Measurements from ENCODE around the gene CTBP1.
A peak's percentile ranks its signal among the peaks of the same experiment; 100 is the strongest.

The CTBP1 gene

GRCh38 chr4:1279253-1279652, 30.3 kb upstream of the CTBP1 start:
- no peak for DNase-seq

DNA sequence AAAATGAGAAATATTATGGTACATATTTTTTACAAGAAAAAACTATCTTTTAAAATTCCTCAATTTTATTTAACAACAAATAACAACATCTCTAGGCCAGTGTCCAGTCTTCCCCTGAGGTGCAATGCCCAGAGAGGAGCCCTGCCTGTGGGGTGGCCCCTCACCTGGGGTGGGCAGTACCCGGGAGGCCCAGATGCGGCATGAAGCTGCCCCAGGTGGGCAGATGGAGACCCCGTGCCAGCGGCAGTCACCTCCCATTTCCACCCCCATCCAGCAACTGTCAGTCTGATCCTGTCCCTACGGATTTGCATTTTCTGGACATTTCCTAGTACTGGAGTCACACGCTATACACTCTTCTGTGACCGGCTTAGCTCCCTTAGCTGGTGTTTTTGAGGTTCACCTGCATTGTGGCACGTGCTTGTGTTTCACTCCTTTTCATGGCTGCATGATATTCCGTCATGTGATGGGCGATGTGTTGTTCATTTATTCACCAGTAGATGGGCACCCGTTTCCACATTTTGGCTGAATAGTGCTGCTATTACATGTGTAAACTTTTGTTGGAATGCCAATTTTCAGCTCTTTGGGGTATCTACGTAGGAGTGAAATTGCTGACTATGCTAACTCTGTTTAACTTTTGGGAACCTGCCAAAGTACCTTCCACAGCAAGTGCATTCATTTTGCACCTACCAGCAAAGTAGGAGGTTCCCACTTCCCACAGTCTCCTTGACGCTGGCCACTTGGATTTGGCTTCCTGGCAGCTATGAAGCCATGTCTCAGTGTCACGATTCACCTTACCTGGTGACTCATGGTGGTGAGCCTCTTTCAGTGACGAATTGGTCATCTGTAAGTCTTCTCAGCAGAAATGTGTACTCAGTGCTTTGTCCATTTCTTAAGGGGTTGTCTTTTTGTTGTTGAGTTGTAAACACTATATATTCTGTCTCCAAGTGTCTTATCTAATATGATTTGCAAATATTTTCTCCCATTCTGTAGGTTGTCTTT, 29.0 kb upstream of the CTBP1 start:
- no peak for DNase-seq

DNA sequence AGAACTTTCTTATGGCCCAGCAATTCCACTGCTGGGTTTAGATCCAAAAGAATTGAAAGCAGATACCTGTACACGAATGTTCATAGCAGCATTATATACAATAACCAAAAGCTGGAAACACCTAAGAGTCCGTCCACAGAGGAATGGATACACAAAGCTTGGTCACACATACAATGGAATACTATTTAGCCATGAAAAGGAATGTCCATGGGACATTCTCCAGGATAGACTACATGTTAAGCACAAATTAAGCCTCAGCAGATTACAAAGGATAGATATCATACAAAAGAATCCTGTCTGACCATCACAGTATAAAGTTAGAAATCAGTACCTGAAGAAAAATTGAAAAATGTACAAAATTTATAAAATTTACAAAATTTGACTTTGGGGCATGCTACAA, 28.1 kb upstream of the CTBP1 start:
- DNase-seq = no peak

- no peak for DNase-seq
These were observed 25.9 kb upstream of the CTBP1 start for GRCh38 chr4:1274871-1275270.

DNA sequence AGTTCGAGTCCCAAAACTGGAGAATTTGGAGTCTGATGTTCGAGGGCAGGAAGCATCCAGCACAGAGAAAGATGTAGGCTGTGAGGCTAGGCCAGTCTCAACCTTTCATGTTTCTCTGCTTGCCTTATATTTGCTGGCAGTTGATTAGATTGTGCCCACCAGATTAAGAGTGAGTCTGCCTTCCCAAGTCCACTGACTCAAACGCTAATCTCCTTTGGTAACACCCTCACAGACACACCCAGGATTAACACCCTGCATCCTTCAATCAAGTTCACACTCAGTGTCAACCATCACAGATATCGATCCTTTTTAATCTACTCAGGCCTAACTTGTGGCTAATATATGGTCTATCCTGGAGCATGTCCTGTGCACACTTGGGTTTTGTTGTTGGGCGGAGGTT, 22.8 kb upstream of the CTBP1 start:
- DNase-seq = no peak

DNA sequence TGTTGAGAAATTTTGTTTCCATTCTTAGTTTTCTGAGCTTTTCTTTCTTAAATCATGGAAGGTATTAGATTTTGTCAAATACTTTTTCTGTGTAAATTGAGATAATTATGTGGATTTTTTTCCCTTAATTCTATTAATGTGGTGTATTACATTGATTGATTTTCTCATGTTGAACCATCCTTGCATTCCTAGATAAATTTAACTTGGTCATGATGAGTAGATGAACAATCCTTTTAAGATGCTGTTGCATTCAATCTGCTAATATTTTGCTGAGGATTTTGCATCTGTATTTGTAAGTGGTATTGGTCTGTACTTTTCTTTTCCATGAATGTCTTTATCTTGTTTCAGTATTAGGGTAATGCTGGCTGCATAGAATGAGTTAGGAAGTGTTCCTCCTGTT, 20.3 kb upstream of the CTBP1 start:
- DNase-seq = no peak

- DNase-seq = no peak
These were observed 18.2 kb upstream of the CTBP1 start for GRCh38 chr4:1266881-1267763.

- DNase-seq = no peak
These were observed 16.4 kb upstream of the CTBP1 start for GRCh38 chr4:1265351-1265750.

DNA sequence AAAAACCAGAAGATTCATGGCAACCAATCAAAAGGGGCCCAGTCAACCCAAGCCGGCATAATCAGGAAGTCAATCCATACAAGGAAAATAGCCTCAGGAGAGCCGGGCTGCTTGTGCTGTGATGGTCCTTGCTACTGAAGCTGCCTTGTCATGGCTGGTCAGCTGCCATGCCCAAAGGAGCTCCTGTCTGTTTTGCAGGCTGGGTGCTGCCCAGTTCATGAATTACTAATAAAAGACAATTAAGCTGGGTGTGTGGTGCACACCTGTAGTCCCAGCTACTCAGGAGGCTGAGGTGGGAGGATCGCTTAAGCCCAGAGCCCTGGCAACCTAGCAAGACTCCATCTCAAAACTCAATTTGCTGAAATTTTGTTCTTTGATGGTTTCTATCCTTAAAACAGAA, 16.0 kb upstream of the CTBP1 start:
- DNase-seq = no peak

DNA sequence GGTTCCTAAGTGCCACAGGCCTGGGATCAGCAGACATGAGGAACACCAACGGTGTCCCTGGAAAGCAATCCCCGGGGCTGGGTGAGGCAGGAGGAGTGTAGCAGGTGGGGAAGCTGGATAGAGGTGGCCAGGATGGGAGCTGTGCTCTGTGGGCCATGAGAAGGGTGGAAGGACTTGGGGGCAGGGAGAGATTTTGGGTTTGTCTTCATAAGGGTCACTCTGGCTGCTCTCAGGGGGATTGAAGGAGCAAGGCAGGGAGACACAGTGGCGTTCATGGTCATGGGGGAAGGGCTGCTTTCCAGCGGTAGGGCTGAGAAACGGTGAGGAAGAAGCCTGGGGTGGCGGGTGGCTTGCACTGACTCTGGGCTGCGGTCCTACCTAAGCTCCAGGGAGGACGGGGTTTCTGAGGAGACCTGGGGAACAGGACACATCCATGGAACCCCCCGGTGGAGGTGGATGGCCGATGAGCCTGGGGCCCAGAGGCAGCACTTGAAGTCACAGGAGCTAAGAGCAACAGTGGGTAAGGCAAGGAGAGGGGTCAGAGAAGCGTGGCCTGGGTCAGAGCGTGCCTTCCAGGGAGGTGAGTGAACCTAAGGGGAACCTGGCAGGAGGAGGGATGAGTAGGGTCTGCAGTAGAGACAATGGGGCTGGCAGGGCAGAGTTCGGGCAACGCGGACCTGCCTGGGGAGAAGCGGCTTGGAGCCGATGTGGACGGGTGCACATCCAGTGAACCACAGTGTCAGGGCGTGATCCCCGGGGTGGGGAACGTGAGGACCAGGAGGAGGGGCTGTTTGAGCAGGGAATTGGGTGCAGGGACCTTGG, 12.4 kb upstream of the CTBP1 start:
- no peak for DNase-seq

- no peak for DNase-seq
These were observed 11.6 kb upstream of the CTBP1 start for GRCh38 chr4:1260418-1261106.

DNA sequence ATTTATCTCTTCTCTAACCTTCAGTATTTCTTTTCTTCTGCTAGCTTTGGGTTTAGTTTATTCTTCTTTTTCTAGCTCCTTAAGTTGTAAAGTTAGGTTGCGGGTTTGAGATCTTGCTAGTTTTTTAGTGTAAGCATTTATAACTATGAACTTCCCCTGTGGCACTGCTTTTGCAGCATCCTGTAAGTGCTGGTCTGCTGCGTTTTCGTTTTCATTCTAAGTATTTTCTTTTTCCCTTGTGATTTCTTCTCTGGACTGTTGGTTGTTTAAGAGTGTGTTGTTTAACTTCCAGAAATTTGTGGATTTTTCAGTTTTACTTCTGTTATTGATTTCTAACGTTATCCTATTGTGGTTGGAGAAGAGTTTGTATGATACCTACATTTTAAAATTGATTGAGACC, 11.0 kb upstream of the CTBP1 start:
- no peak for DNase-seq

DNA sequence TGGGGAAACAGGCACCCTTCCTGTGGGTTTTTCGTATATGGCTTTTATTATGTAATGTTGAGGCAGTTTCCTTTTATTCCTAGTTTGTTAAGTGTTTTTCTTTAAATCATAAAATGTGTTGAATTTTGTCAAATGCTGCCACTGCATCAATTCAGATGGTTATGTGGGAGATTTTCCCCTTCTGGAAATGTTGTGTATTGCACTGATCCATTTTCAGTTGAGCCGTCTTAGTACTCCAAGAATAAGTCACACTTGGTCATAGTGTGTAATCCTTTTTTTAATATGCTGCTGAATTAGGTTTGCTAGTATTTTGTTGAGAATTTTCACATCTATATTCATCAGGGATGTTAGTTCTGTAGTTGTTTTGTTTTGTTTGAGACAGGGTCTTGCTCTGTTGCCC, 9.5 kb upstream of the CTBP1 start:
- no peak for DNase-seq

GRCh38 chr4:1255699-1256098, 6.8 kb upstream of the CTBP1 start:
- DNase-seq = no peak

- DNase-seq = no peak
These were observed 6.2 kb upstream of the CTBP1 start for GRCh38 chr4:1255151-1255550.

GRCh38 chr4:1253831-1254230, 4.9 kb upstream of the CTBP1 start:
- no peak for DNase-seq

DNA sequence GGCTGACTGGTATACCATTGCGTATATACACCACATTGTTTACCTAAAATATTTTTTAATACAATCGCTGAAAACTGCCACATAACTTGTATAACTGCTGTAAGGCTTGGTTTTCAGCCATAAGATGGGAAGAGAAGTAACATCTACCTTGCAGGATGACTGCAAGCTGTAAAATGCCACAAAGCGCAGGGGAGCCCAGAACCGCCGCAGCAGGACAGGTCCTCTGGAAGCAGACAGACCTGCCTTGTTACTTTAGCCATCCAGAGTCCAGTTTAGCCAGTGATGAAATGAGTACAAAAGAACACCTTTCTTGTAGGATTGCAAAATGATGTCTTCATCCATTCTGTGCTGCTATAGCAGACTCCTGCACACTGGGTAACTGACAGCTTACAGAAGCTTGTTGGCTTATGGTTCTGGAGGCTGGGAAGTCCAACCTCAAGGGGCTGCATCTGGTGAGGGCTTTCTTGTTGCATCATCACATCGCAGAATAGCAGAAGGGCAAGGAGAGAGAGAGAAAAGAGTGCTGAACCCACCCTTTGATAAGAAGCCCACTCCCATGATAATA, 4.1 kb upstream of the CTBP1 start:
- DNase-seq = no peak

DNA sequence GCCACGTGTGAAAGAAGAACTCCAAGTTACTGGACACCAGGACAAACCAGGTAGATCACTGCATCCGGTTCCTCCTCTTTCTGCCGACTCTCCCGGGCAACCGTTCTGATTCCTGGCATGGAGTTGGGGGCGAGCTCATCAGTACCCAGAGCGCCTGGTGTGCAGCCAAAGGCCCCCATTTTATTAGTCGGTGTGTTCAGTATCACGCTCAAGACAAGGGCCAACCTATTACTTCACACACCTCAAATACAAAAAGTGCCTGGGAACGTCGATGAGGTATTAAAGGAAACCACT, 2.8 kb upstream of the CTBP1 start:
- no peak for DNase-seq

- DNase-seq = no peak
These were observed 2.2 kb upstream of the CTBP1 start for GRCh38 chr4:1250921-1251772.

DNA sequence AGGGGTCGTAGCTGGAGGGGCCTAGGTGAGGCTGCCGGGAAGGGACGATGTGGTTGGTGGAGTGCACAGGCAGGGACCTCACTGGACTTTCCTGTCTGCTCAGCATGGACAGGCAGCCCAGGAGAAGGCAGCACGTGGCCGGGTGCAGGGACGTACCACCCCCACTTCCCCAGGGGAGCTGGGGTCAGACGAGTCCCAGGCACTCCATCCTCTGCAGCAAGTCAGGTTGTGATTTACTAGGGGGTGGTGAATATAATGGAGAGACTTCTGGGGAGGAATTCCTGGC, 1.5 kb upstream of the CTBP1 start:
- DNase-seq = no peak

- DNase-seq = peak; percentile 47
These were observed 999 bp upstream of the CTBP1 start for GRCh38 chr4:1249731-1250526.
